ENCODE data around the gene OR2A42. TPM values are rescaled to one million over a fixed set of nuclear protein-coding genes. Genes with fewer than 3 reads are reported as not detected.
"Not testable (repeated sequence)": the region's sequence is repeated elsewhere in the genome, so short reads cannot be mapped to it uniquely, and the experiment has no call there.

OR2A42 gene
- total RNA-seq, 1 experiment from 2014 or later, result not detected

GRCh38 chr7:144259067-144259466 lies 19.7 kb upstream of the OR2A42 start:
- H3K4me1 Mint-ChIP-seq (ENCODE audit: low read depth, unreplicated experiment); DNase-seq; H3K36me3 Mint-ChIP-seq (ENCODE audit: insufficient read depth, unreplicated experiment); H3K27ac Mint-ChIP-seq (ENCODE audit: unreplicated experiment); CTCF ChIA-PET; H3K9me3 Mint-ChIP-seq (ENCODE audit: low read depth, unreplicated experiment); intact Hi-C loops (cut with micrococcal nuclease; ENCODE audit: unreplicated experiment); H3K4me3 Mint-ChIP-seq (ENCODE audit: low read depth, unreplicated experiment); BruUV-seq (replicated peaks); H3K27me3 Mint-ChIP-seq (ENCODE audit: unreplicated experiment): not testable (repeated sequence)

- Mint-ChIP-seq H3K4me1 (ENCODE audit: low read depth, unreplicated experiment) (no peaks in the 10 kb centered on the region), H3K4me3 (ENCODE audit: low read depth, unreplicated experiment) (no peak overlapping the region), H3K9me3 (ENCODE audit: low read depth, unreplicated experiment) (no peaks in the 10 kb centered on the region), H3K27me3 (ENCODE audit: unreplicated experiment) (no peaks in the 10 kb centered on the region), H3K36me3 (ENCODE audit: insufficient read depth, unreplicated experiment) (peaks cover 6% of the 10 kb centered on the region), H3K27ac (ENCODE audit: unreplicated experiment) (no peak overlapping the region)
- CTCF ChIA-PET, result no interaction called here
- DNase-seq, result peak; percentile 13
- TF ChIP-seq CTCF (IDR thresholded peaks at IDR 0.05; ENCODE audit: unreplicated experiment), result no peak
- no TSS peak for BruUV-seq (replicated peaks)
- intact Hi-C loops (cut with micrococcal nuclease; ENCODE audit: unreplicated experiment), result no loop called here
Measured at GRCh38 chr7:144256112-144256511, 16.7 kb upstream of the OR2A42 start.

- DNase-seq, result no peak
- Mint-ChIP-seq H3K4me1 (ENCODE audit: low read depth, unreplicated experiment) (no peaks in the 10 kb centered on the region), H3K9me3 (ENCODE audit: low read depth, unreplicated experiment) (no peaks in the 10 kb centered on the region), H3K36me3 (ENCODE audit: insufficient read depth, unreplicated experiment) (peaks cover 6% of the 10 kb centered on the region), H3K27ac (ENCODE audit: unreplicated experiment) (no peak overlapping the region), H3K4me3 (ENCODE audit: low read depth, unreplicated experiment) (no peak overlapping the region), H3K27me3 (ENCODE audit: unreplicated experiment) (no peaks in the 10 kb centered on the region)
- TF ChIP-seq CTCF (IDR thresholded peaks at IDR 0.05; ENCODE audit: unreplicated experiment), result no peak
- intact Hi-C loops (cut with micrococcal nuclease; ENCODE audit: unreplicated experiment), result no loop called here
- CTCF ChIA-PET, result no interaction called here
- no TSS peak for BruUV-seq (replicated peaks)
Measured at GRCh38 chr7:144255471-144255897, 16.1 kb upstream of the OR2A42 start.

GRCh38 chr7:144252307-144252706 lies 12.9 kb upstream of the OR2A42 start:
- intact Hi-C loops (cut with micrococcal nuclease; ENCODE audit: unreplicated experiment); BruUV-seq (replicated peaks); CTCF ChIA-PET: not testable (repeated sequence)

GRCh38 chr7:144247674-144248330 lies 8.4 kb upstream of the OR2A42 start:
- BruUV-seq (replicated peaks); intact Hi-C loops (cut with micrococcal nuclease; ENCODE audit: unreplicated experiment); DNase-seq; H3K4me3 Mint-ChIP-seq (ENCODE audit: low read depth, unreplicated experiment); H3K27me3 Mint-ChIP-seq (ENCODE audit: unreplicated experiment); CTCF ChIA-PET; H3K4me1 Mint-ChIP-seq (ENCODE audit: low read depth, unreplicated experiment); H3K27ac Mint-ChIP-seq (ENCODE audit: unreplicated experiment); H3K9me3 Mint-ChIP-seq (ENCODE audit: low read depth, unreplicated experiment); H3K36me3 Mint-ChIP-seq (ENCODE audit: insufficient read depth, unreplicated experiment): not testable (repeated sequence)

More at GRCh38 chr7:144252307-144252706, 12.9 kb upstream of the OR2A42 start:
- not testable (repeated sequence) for H3K4me3 Mint-ChIP-seq (ENCODE audit: low read depth, unreplicated experiment); H3K36me3 Mint-ChIP-seq (ENCODE audit: insufficient read depth, unreplicated experiment); H3K27me3 Mint-ChIP-seq (ENCODE audit: unreplicated experiment); H3K4me1 Mint-ChIP-seq (ENCODE audit: low read depth, unreplicated experiment); H3K9me3 Mint-ChIP-seq (ENCODE audit: low read depth, unreplicated experiment); H3K27ac Mint-ChIP-seq (ENCODE audit: unreplicated experiment); DNase-seq

GRCh38 chr7:144246967-144247366 lies 7.6 kb upstream of the OR2A42 start:
- CTCF ChIA-PET; H3K9me3 Mint-ChIP-seq (ENCODE audit: low read depth, unreplicated experiment); H3K36me3 Mint-ChIP-seq (ENCODE audit: insufficient read depth, unreplicated experiment); H3K4me3 Mint-ChIP-seq (ENCODE audit: low read depth, unreplicated experiment); H3K27ac Mint-ChIP-seq (ENCODE audit: unreplicated experiment); H3K4me1 Mint-ChIP-seq (ENCODE audit: low read depth, unreplicated experiment); H3K27me3 Mint-ChIP-seq (ENCODE audit: unreplicated experiment); DNase-seq; intact Hi-C loops (cut with micrococcal nuclease; ENCODE audit: unreplicated experiment); BruUV-seq (replicated peaks): not testable (repeated sequence)

GRCh38 chr7:144245372-144245771 lies 6.0 kb upstream of the OR2A42 start:
- H3K4me3 Mint-ChIP-seq (ENCODE audit: low read depth, unreplicated experiment); H3K27me3 Mint-ChIP-seq (ENCODE audit: unreplicated experiment); H3K9me3 Mint-ChIP-seq (ENCODE audit: low read depth, unreplicated experiment); CTCF ChIA-PET; BruUV-seq (replicated peaks); H3K27ac Mint-ChIP-seq (ENCODE audit: unreplicated experiment); DNase-seq; H3K4me1 Mint-ChIP-seq (ENCODE audit: low read depth, unreplicated experiment); intact Hi-C loops (cut with micrococcal nuclease; ENCODE audit: unreplicated experiment); H3K36me3 Mint-ChIP-seq (ENCODE audit: insufficient read depth, unreplicated experiment): not testable (repeated sequence)

- BruUV-seq (replicated peaks); CTCF ChIA-PET: not testable (repeated sequence)
Measured at GRCh38 chr7:144238530-144239082, 799 bp downstream of the OR2A42 start.

GRCh38 chr7:144233039-144233438 lies 6.4 kb downstream of the OR2A42 start:
- H3K27ac Mint-ChIP-seq (ENCODE audit: unreplicated experiment); intact Hi-C loops (cut with micrococcal nuclease; ENCODE audit: unreplicated experiment); CTCF ChIA-PET; H3K9me3 Mint-ChIP-seq (ENCODE audit: low read depth, unreplicated experiment); H3K36me3 Mint-ChIP-seq (ENCODE audit: insufficient read depth, unreplicated experiment); DNase-seq; H3K27me3 Mint-ChIP-seq (ENCODE audit: unreplicated experiment); BruUV-seq (replicated peaks); H3K4me3 Mint-ChIP-seq (ENCODE audit: low read depth, unreplicated experiment); H3K4me1 Mint-ChIP-seq (ENCODE audit: low read depth, unreplicated experiment): not testable (repeated sequence)

More at GRCh38 chr7:144238530-144239082, 799 bp downstream of the OR2A42 start:
- H3K4me1 Mint-ChIP-seq (ENCODE audit: low read depth, unreplicated experiment); H3K4me3 Mint-ChIP-seq (ENCODE audit: low read depth, unreplicated experiment); H3K9me3 Mint-ChIP-seq (ENCODE audit: low read depth, unreplicated experiment); intact Hi-C loops (cut with micrococcal nuclease; ENCODE audit: unreplicated experiment); H3K36me3 Mint-ChIP-seq (ENCODE audit: insufficient read depth, unreplicated experiment); H3K27ac Mint-ChIP-seq (ENCODE audit: unreplicated experiment); DNase-seq; H3K27me3 Mint-ChIP-seq (ENCODE audit: unreplicated experiment): not testable (repeated sequence)

All from Calu3 (cell line).